Right renal pelvis (tissue), 4 donors: ENCODE measurements around the gene LRFN2. TPM values are rescaled to one million over a fixed set of nuclear protein-coding genes. Genes with fewer than 3 reads are reported as not detected.
A peak's percentile ranks its signal among the peaks of the same experiment; 100 is the strongest.

ENCODE experiments used
- DNase-seq, 4 donors: peaks; one replicate each; pipeline ENCODE4 v3.0.0-alpha.2; 2013; ENCODE audit warnings: low read depth in 4 of 4, low spot score in 3 of 4, missing footprints in 1 of 4
- polyA plus RNA-seq, 4 donors: library from polyadenylated mRNA; unstranded; fragments of 120-200 nt; gene quantifications; one replicate each; pipeline ENCODE4 v1.2.1, GENCODE V29; 2013; ENCODE audit not compliant: insufficient read length in 4 of 4

Gene LRFN2
- polyA plus RNA-seq: 1 to 10 TPM in 2 of 4 donors, under 1 TPM in 2; 0.94 to 1.6 (median 1.0) TPM

DNA sequence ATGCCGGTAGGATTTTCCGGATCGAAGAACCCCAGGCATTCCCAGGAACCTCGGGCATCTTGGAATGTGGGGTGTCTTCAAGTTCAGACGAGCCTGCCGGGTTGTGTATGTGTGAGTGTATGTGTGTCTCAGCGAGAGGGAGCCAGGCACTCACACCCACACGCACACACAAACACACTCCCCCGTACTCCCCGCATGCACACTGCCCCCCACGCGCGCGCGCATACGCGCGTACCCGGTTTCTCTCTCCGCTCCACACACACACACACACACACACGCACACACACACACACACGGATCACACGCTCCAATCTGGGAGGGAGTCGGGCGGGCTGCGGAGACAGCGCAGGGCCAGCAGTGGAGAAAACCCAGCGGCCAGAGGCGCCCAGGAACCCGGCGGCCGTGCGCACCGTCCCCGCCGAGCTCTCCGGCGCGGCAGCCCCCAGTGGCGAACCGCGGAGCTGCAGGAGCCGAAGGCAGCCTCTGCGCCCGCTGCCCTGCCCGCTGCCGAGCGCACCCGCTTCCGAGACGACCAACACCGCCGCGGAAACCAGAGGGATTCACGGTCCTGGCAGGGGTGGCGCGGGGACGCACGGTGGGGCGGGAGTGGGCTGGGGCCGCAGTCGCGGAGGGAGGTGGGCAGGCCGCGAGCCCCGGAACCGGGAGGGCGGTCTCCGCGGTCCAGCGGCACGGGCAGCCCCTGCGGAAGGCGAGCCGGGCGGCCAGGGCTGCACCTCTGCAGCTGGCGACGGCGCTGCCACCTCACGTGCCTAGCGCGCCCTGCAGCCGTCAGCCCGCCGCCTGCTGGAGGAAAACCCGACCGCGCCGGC is at the start of gene LRFN2:
LRFN2 (minus strand) TSS at position 125 of the 830 bp plus-strand sequence.
- peak; percentile 63 to 80 (median 68) for DNase-seq

DNA sequence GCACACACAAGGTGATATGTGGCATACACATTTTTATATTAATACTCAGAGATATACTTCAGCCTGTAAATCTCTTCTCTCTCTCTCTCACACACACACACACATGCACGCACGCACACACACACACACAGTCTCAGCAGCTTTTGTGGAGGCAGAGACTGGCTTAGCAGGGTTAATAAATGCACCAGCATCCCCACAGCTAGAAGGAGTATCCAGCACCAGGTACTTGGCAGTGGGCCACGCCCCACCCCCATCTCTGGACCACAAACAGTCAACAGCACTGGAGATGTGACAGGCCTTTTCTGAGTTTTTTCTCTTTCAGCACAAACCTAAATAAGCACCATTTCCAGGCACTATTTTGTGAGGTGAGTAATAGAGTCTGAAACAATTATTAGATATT is 47.3 kb upstream of the LRFN2 start:
- no peak for DNase-seq

GRCh38 chr6:40631744-40632143 is 44.6 kb upstream of the LRFN2 start:
- DNase-seq: no peak

DNA sequence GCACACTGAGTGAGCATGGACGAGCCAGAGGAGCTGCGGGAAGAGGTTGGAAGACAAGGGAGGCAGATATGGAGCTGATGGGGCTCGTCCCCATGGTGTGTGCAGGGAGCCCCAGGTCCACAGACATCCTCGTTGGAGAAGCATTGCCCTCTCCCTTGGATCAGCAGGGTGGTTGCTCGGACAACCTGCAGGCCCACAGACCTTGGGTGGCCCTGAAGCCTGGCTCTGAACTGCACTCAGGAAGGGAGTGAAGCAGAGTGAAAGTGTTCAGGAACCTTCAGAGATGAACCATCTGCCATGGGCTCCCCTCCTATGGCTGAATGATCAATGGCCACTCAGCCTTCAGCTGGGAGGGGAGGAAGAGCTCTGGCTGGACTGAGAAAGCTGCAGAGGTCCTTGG is 43.3 kb upstream of the LRFN2 start:
- DNase-seq: no peak

- DNase-seq: no peak
Measured at GRCh38 chr6:40630051-40630450, 42.9 kb upstream of the LRFN2 start.

GRCh38 chr6:40629463-40629862 is 42.3 kb upstream of the LRFN2 start:
- DNase-seq: no peak

GRCh38 chr6:40627316-40627715 is 40.2 kb upstream of the LRFN2 start:
- DNase-seq: no peak

DNA sequence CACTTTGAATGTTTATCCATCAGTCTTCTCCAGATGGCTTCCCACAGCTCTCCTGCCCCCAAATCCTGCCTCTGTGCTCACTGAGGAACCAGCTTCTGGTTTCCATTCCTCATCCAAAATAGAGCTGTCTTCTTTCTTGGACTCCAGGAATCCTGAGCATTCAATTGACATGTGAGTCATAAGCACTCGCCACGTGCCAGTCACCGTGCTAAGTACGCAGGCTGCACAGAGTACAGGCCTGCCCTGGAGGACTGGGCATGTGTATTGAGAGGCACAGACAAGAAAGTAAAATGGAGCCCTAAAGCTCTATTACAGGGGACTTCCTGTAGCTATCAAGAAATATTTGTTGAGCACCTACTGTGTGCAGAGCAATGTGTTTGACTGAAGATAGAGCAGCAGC is 39.7 kb upstream of the LRFN2 start:
- no peak for DNase-seq

GRCh38 chr6:40623932-40624331 is 36.8 kb upstream of the LRFN2 start:
- DNase-seq: no peak

DNA sequence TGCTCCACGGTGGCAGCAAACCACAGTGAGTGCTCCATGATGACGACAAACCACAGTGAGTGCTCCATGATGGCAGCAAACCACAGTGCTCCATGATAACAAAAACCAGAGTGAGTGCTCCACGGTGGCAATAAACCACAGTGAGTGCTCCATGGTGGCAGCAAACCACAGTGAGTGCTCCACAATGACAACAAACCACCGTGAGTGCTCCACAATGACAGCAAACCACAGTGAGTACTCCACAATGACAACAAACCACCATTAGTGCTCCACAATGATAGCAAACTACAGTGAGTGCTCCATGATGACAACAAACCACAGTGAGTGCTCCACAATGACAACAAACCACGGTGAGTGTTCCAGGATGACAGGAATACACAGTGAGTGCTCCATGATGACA is 36.0 kb upstream of the LRFN2 start:
- DNase-seq: no peak

DNA sequence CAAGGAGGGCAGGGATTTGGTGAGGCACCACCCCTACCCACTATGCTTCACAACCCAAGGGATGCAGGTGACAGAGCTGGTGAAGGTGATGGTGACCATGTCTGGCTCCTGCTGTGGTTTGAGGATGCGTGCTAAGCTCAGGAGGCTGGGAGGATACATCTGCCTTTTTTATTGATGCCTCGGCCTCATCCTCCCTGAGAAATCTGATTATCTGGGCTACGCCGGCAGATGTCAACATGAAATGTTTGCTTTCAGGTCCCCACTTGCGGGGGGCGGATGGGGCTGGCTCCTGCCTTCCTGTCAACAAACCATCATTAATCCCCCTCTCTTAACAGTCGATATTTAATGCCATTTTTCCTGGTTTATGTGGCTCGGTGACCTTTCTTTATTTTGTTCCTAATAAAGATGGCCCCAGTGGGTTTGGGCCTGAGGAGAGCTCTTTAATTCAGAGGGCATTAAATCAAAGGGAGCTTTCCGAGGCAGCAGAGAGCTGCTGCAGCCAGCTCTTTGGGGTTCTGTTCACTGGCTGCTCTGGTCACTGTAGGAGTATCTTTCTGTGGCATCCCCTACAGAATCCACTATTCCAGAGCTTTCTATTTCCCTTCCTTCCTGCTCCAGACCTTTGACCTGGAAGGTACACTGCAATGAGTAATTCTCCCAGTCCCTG is 33.5 kb upstream of the LRFN2 start:
- DNase-seq: no peak

DNA sequence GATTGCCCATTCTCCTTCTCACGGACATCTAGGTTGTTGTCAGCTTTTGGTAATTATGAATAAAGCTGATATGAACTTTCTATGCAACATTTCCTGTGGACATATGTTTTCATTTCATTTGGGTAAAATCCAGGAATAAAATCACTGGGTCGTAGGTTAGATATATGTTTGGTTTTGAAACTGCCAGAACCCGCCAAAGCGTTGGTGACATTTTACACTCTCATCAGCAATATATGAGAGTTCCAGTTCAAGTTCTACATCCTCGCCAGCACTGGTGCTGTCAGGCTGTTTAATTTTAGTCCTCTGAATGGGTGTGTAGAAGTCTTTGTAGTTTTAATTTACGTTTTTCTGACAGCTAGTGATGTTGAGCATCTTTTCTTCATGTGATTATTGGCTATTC is 27.5 kb upstream of the LRFN2 start:
- DNase-seq: no peak

GRCh38 chr6:40611912-40612311 is 24.7 kb upstream of the LRFN2 start:
- no peak for DNase-seq

DNA sequence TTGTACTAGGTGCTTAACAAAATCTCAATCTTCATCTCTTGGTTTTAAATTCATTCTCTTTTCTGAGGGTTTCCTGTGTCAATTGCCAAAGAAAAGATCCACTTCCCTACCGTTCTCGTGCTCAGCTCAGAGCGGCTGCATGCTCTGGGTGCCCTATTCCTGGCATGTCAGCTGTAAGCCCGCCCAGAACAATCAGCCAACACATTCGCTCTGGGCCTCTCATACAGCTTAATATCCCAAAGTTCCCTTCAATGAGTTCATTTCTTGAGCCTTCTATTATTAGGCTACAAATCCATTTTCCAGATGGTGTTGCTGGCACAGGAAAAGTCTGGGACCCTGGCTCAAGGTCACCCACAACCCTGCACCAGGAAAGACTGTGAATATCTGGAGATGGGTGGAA is 24.3 kb upstream of the LRFN2 start:
- DNase-seq: no peak

DNA sequence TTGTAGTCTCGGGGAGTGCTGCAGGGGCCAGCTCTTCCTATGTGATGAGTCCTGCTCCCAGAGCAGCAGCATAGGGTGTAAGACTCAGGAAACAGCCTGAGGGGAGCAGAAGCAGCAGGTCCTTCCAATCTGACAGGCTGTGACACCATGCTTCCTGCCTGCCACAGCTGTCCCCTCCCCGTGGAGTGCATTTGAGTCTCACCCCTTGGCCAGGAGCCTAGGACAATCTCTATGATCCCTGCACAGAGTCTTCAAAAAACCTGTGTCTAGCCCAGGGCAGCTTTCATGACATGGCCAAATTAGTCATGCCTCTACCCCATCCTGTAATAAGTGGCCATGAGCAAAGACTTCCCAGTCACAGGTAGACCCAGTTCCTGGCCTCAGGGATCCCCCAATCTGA is 23.1 kb upstream of the LRFN2 start:
- DNase-seq: no peak

DNA sequence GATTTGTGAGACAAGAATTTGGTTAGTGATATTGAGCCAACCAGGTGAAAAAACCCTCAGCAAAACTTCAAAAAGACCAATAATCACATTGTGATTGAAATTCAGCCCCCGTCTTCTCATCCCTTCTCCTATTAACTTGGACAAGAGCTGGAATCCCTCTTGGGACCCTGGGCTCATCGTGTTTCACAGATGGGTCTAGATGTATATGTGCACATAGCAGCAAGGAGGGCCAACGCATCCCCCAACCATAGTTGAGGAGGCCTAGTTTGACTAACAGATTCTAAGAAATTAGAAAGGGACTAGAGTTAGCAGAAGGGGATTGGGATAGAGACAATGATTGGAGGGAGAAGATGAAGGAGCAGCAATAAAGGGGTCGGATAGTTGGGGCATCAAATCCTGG is 19.8 kb upstream of the LRFN2 start:
- DNase-seq: no peak

DNA sequence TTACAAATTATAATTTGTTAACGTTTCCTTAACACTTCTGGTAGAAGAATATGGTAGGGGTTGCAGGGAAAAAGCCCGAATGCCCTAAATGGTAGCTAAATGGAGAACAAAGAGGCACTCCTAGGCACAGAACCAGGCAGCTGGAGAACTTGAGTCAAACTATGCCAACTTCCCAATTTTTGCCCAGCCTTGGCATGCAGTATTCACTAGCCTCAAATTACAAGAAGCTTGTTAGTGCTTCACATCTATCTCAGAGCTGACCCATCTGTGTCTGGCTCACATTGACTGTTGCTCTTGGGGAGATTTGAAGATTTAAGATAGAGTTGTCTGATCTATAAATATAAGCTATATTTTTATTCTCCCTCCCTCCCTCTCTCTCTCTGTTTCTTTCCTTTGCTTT is 19.4 kb upstream of the LRFN2 start:
- DNase-seq: no peak

DNA sequence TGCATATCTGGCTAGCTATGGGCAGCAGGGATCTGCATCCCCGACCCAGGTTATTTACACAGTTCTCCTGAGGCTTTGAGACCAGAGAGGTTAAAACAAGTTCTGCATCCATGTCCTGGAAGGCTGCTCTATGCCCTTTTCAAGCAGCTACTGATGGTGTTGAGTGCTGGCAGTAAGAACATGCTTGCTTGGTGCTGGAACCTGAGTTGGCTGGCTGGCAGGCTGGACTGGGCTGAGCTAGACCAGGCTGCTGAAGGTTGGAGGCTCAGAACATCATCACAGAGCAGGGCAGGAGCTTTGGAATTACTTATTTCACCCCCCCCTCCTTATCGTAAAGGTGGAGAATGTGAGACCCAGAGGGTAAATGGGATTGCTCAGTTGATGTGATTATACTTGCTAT is 16.9 kb upstream of the LRFN2 start:
- DNase-seq: no peak

- peak in 3 of 4 donors; percentile 46 to 59 (median 51) for DNase-seq
Measured at GRCh38 chr6:40599555-40599954, 12.4 kb upstream of the LRFN2 start.

GRCh38 chr6:40598516-40598915 is 11.4 kb upstream of the LRFN2 start:
- no peak for DNase-seq

DNA sequence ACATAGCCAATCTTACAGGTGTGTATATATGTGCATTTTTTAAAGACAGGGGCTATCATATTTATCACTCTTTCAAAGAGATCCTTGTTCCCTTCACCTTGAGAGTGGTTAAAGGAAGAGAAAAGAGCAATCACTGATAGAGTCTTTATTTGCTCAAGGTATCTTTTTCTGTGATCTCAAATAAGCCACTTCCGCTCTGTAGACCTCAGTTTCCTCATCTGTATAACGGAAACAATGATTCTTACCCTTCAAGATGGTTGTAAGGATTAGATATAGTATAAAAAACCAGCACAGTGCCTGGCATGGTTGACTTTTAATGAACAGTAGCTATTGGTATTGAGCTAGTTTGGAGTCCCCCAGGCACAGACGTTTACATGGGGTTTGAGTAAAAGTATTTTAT is 10.1 kb upstream of the LRFN2 start:
- DNase-seq: no peak

- no peak for DNase-seq
Measured at GRCh38 chr6:40588480-40588879, 1.3 kb upstream of the LRFN2 start.
